ENCODE results near the gene LRCH1. TPM values are rescaled to one million over a fixed set of nuclear protein-coding genes. Genes with fewer than 3 reads are reported as not detected.

The LRCH1 gene
- total RNA-seq, 1 donor from 2014 or later = 2.9 TPM

- Mint-ChIP-seq H3K4me1 (peaks cover 12% of the 10 kb centered on the region), H3K4me3 (no peak overlapping the region), H3K27me3 (ENCODE audit: insufficient read depth, low read depth) (no peaks in the 10 kb centered on the region), H3K9me3 (no peaks in the 10 kb centered on the region), H3K27ac (peak overlapping the region; percentile 37), H3K36me3 (peaks cover 8% of the 10 kb centered on the region)
- H3K36me3 ChIP-seq = no peaks in the 10 kb centered on the region
- H3K4me1 ChIP-seq = peaks cover 14% of the 10 kb centered on the region
- H3K79me2 ChIP-seq (ENCODE audit: low read depth) = no peaks in the 10 kb centered on the region
- no peaks in the 10 kb centered on the region for H4K20me1 ChIP-seq (ENCODE audit: low read depth)
- H3F3A ChIP-seq (ENCODE audit: low read depth) = no peaks in the 10 kb centered on the region
- peak; percentile 28 for DNase-seq (ENCODE audit: low spot score)
- H3K9ac ChIP-seq = no peak overlapping the region
- H2AFZ ChIP-seq (replicated peaks) = no peak overlapping the region
- H3K27ac ChIP-seq = no peak overlapping the region
- no peaks in the 10 kb centered on the region for H3K27me3 ChIP-seq
- no peak overlapping the region for H3K4me2 ChIP-seq
- H3K9me3 ChIP-seq (ENCODE audit: low read depth) = no peaks in the 10 kb centered on the region
- no peak overlapping the region for H3K4me3 ChIP-seq
- TF ChIP-seq EZH2phosphoT487 (IDR thresholded peaks at IDR 0.05) (no peak), CTCF (IDR thresholded peaks at IDR 0.05) (no peak), EZH2 (IDR thresholded peaks at IDR 0.05) (no peak)
Measured at GRCh38 chr13:46655377-46656180, 102.6 kb downstream of the LRCH1 start.

- Mint-ChIP-seq H3K36me3 (peaks cover 6% of the 10 kb centered on the region), H3K4me1 (peaks cover 12% of the 10 kb centered on the region), H3K9me3 (no peaks in the 10 kb centered on the region), H3K27me3 (ENCODE audit: insufficient read depth, low read depth) (no peaks in the 10 kb centered on the region), H3K27ac (no peak overlapping the region), H3K4me3 (no peak overlapping the region)
- peaks cover 14% of the 10 kb centered on the region for H3K4me1 ChIP-seq
- no peaks in the 10 kb centered on the region for H3K27me3 ChIP-seq
- H3K4me2 ChIP-seq = no peak overlapping the region
- no peak for DNase-seq (ENCODE audit: low spot score)
- H3K27ac ChIP-seq = no peak overlapping the region
- H3K9ac ChIP-seq = no peak overlapping the region
- H2AFZ ChIP-seq (replicated peaks) = no peak overlapping the region
- TF ChIP-seq EZH2phosphoT487 (IDR thresholded peaks at IDR 0.05) (no peak), CTCF (IDR thresholded peaks at IDR 0.05) (no peak), EZH2 (IDR thresholded peaks at IDR 0.05) (no peak)
- no peaks in the 10 kb centered on the region for H4K20me1 ChIP-seq (ENCODE audit: low read depth)
- no peaks in the 10 kb centered on the region for H3K79me2 ChIP-seq (ENCODE audit: low read depth)
- H3F3A ChIP-seq (ENCODE audit: low read depth) = no peaks in the 10 kb centered on the region
- no peaks in the 10 kb centered on the region for H3K36me3 ChIP-seq
- no peak overlapping the region for H3K4me3 ChIP-seq
- H3K9me3 ChIP-seq (ENCODE audit: low read depth) = no peaks in the 10 kb centered on the region
Measured at GRCh38 chr13:46656786-46657185, 103.8 kb downstream of the LRCH1 start.

GRCh38 chr13:46659413-46660065 lies 106.6 kb downstream of the LRCH1 start:
- Histone ChIP-seq H3K27ac (no peak overlapping the region), H3K79me2 (ENCODE audit: low read depth) (no peaks in the 10 kb centered on the region), H3K4me1 (peaks cover 30% of the 10 kb centered on the region), H3K9ac (no peak overlapping the region), H3K27me3 (no peaks in the 10 kb centered on the region), H3K4me2 (no peak overlapping the region), H3K4me3 (no peak overlapping the region), H3F3A (ENCODE audit: low read depth) (no peaks in the 10 kb centered on the region), H3K36me3 (no peaks in the 10 kb centered on the region), H2AFZ (replicated peaks) (no peak overlapping the region), H3K9me3 (ENCODE audit: low read depth) (no peaks in the 10 kb centered on the region), H4K20me1 (ENCODE audit: low read depth) (no peaks in the 10 kb centered on the region)
- Mint-ChIP-seq H3K27ac (no peak overlapping the region), H3K9me3 (no peaks in the 10 kb centered on the region), H3K27me3 (ENCODE audit: insufficient read depth, low read depth) (no peaks in the 10 kb centered on the region), H3K4me1 (peaks cover 22% of the 10 kb centered on the region), H3K36me3 (no peaks in the 10 kb centered on the region), H3K4me3 (no peak overlapping the region)
- DNase-seq (ENCODE audit: low spot score) = no peak
- TF ChIP-seq CTCF (IDR thresholded peaks at IDR 0.05) (no peak), EZH2 (IDR thresholded peaks at IDR 0.05) (no peak), EZH2phosphoT487 (IDR thresholded peaks at IDR 0.05) (no peak)
